ENCODE data around the gene UBR4. TPM values are rescaled to one million over a fixed set of nuclear protein-coding genes. Genes with fewer than 3 reads are reported as not detected.
"Not testable (repeated sequence)": the region's sequence is repeated elsewhere in the genome, so short reads cannot be mapped to it uniquely, and the experiment has no call there.

UBR4 gene
- polyA plus RNA-seq, 1 of the 3 experiments (the other 2 are of a cell fraction): 68.7 TPM

GRCh38 chr1:19234224-19234623, 24.2 kb upstream of the UBR4 start:
- Histone ChIP-seq H3K4me2 (no peak overlapping the region), H3K36me3 (replicated peaks in 1 of 2; ENCODE audit: control insufficient read depth in 1 of 2, insufficient read depth in 2 of 2, low read length in 1 of 2) (peaks cover 39 to 64% of the 10 kb centered on the region in 2 experiments), H4K20me1 (ENCODE audit: insufficient read depth) (no peaks in the 10 kb centered on the region), H3K27ac (ENCODE audit: low read depth in 2 of 2, low read length in 1 of 2) (no peak overlapping the region), H3K9ac (no peak overlapping the region), H3K9me2 (no peaks in the 10 kb centered on the region), H3K9me3 (no peaks in the 10 kb centered on the region), H2AFZ (ENCODE audit: low read depth) (no peak overlapping the region), H3K79me2 (ENCODE audit: insufficient read depth) (no peaks in the 10 kb centered on the region), H3K27me3 (ENCODE audit: insufficient read depth) (no peaks in the 10 kb centered on the region), H3K4me3 (ENCODE audit: low read depth in 2 of 2, low read length in 1 of 2) (no peak overlapping the region), H3F3A (replicated peaks; ENCODE audit: insufficient read depth) (no peaks in the 10 kb centered on the region), H3K4me1 (ENCODE audit: control insufficient read depth in 1 of 2, insufficient read depth in 2 of 2, low read depth in 1 of 2, low read length in 1 of 2) (no peaks in the 10 kb centered on the region)
- no peak for TF ChIP-seq RCOR1 (IDR thresholded peaks at IDR 0.05; ENCODE audit: low read length)
- TF ChIP-seq FOXJ3 (CRISPR knock-in tag; IDR thresholded peaks at IDR 0.05): no peak
- POLR2A ChIA-PET: no interaction called here
- no peak for DNase-seq
- CTCF ChIA-PET: interaction anchor here (0.9 kb wide), 1 partner anchor 470 kb away, joined by 3 read pairs; no protein-coding TSS in a partner anchor
- WGBS (ENCODE audit: low lambda C conversion rate): 100% methylated on average over 3 of the region's 3 CpGs

GRCh38 chr1:19232524-19232846, 22.4 kb upstream of the UBR4 start:
- Histone ChIP-seq H3K9ac (no peak overlapping the region), H3K9me2 (no peaks in the 10 kb centered on the region), H3F3A (replicated peaks; ENCODE audit: insufficient read depth) (no peaks in the 10 kb centered on the region), H4K20me1 (ENCODE audit: insufficient read depth) (no peaks in the 10 kb centered on the region), H3K4me1 (ENCODE audit: control insufficient read depth in 1 of 2, insufficient read depth in 2 of 2, low read depth in 1 of 2, low read length in 1 of 2) (no peaks in the 10 kb centered on the region), H3K79me2 (ENCODE audit: insufficient read depth) (peaks cover 5% of the 10 kb centered on the region; the same call in 1 of the 2 replicates), H3K27me3 (ENCODE audit: insufficient read depth) (no peaks in the 10 kb centered on the region), H2AFZ (ENCODE audit: low read depth) (no peak overlapping the region), H3K36me3 (replicated peaks in 1 of 2; ENCODE audit: control insufficient read depth in 1 of 2, insufficient read depth in 2 of 2, low read length in 1 of 2) (peaks cover 35 to 49% of the 10 kb centered on the region in 2 experiments), H3K9me3 (no peaks in the 10 kb centered on the region), H3K27ac (ENCODE audit: low read depth in 2 of 2, low read length in 1 of 2) (no peak overlapping the region), H3K4me3 (ENCODE audit: low read depth in 2 of 2, low read length in 1 of 2) (no peak overlapping the region), H3K4me2 (no peak overlapping the region)
- ChIA-PET POLR2A (no interaction called here), CTCF (interaction anchor here (0.8 to 3.2 kb wide), 3 partner anchors 8 to 472 kb away, joined by 3 to 21 read pairs (median 3); no protein-coding TSS in a partner anchor)
- DNase-seq: no peak
- no peak for TF ChIP-seq REST (IDR thresholded peaks at IDR 0.05; ENCODE audit: low read depth, low read length)
- peak; percentile 14 for TF ChIP-seq CTCF (IDR thresholded peaks at IDR 0.05)

GRCh38 chr1:19231736-19232523, 21.9 kb upstream of the UBR4 start:
- H3K9me2 ChIP-seq; H3K9ac ChIP-seq; H4K20me1 ChIP-seq (ENCODE audit: insufficient read depth); H3K4me1 ChIP-seq (ENCODE audit: control insufficient read depth in 1 of 2, insufficient read depth in 2 of 2, low read depth in 1 of 2, low read length in 1 of 2); H3F3A ChIP-seq (replicated peaks; ENCODE audit: insufficient read depth); H2AFZ ChIP-seq (ENCODE audit: low read depth); POLR2A ChIA-PET; H3K9me3 ChIP-seq; H3K4me2 ChIP-seq; DNase-seq; H3K27ac ChIP-seq (ENCODE audit: low read depth in 2 of 2, low read length in 1 of 2); H3K27me3 ChIP-seq (ENCODE audit: insufficient read depth); H3K79me2 ChIP-seq (ENCODE audit: insufficient read depth); H3K4me3 ChIP-seq (ENCODE audit: low read depth in 2 of 2, low read length in 1 of 2): not testable (repeated sequence)
- CTCF ChIA-PET: interaction anchor here (0.8 to 3.2 kb wide), 2 partner anchors 9 to 162 kb away, joined by 3 to 21 read pairs; no protein-coding TSS in a partner anchor
- peaks cover 35 to 47% of the 10 kb centered on the region in 2 experiments for H3K36me3 ChIP-seq (replicated peaks in 1 of 2; ENCODE audit: control insufficient read depth in 1 of 2, insufficient read depth in 2 of 2, low read length in 1 of 2)
- WGBS (ENCODE audit: low lambda C conversion rate): 95% methylated on average over 13 of the region's 16 CpGs
